Measurements from ENCODE around the gene ZEB2. TPM values are rescaled to one million over a fixed set of nuclear protein-coding genes. Genes with fewer than 3 reads are reported as not detected.

The ZEB2 gene
- total RNA-seq, 2 experiments from 2014 or later = 4.0 to 16.9 TPM

DNA sequence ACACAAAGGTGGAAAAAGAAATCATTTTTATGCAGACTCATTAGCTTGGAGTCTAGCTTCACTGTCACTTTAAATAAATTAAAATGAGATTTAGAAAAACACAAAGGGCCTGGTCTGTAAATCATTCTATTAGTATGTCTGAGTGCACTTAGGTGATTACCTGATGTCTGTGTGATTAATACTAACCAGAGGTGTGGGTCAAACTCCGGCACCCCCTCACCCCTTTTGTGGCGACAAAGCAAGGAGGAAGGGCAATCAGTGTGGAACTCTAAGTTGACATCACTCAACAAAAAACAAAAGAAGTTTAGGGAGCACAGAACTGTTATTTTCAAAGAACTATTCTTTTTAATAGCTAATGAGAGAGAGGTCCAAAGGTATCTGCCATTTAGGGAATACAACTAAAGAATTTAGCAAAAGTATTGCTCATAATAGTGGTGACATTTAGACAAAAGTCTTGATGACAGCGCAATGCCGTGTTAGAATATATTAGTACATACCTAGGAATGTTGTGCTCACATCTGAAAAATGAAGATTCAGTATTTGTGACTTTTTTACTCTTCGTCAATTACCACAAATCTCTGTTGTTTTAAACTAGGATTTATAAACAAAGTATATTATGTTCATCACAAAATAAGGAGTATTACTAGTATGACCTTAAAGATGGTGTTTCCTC, 66.3 kb downstream of the ZEB2 start:
- Histone ChIP-seq H3K4me1 (ENCODE audit: insufficient read depth, low read length, poor library complexity, severe bottlenecking) (peaks cover 42% of the 10 kb centered on the region), H2AFZ (ENCODE audit: low read length) (0 out of 2 replicates have a peak overlapping the region, but pooled peaks have one; percentile 75), H3K9me3 (ENCODE audit: low read length) (no peaks in the 10 kb centered on the region), H3K9me2 (ENCODE audit: insufficient read depth, low read length) (no peaks in the 10 kb centered on the region), H3K79me2 (ENCODE audit: insufficient read depth, low read depth, low read length) (no peaks in the 10 kb centered on the region), H4K20me1 (ENCODE audit: insufficient read depth, low read length) (no peaks in the 10 kb centered on the region), H3K27ac (ENCODE audit: low read depth, low read length, poor library complexity, severe bottlenecking) (no peak overlapping the region), H3K36me3 (ENCODE audit: insufficient read depth, low read length) (no peaks in the 10 kb centered on the region), H3K4me3 (ENCODE audit: low read depth, low read length, poor library complexity, severe bottlenecking) (no peak overlapping the region), H3K4me2 (ENCODE audit: low read length) (no peak overlapping the region)
- intact Hi-C loops (cut with micrococcal nuclease; ENCODE audit: unreplicated experiment) = no loop called here
- TF ChIP-seq CTCF (conservative IDR thresholded peaks at IDR 0.05; ENCODE audit: low read length) (no peak), EZH2phosphoT487 (IDR thresholded peaks at IDR 0.05; ENCODE audit: borderline replicate concordance, low read depth, low read length) (no peak)
- DNase-seq (ENCODE audit: low spot score) = no peak
- ChIA-PET CTCF (ENCODE audit: unreplicated experiment) (no interaction called here), POLR2A (interaction anchor here (1.0 to 1.4 kb wide), 3 partner anchors 14 to 39 kb away, joined by 3 to 4 read pairs (median 3); no protein-coding TSS in a partner anchor)
- BruUV-seq (replicated peaks) = no TSS peak

- CTCF ChIA-PET (ENCODE audit: unreplicated experiment) = no interaction called here
- intact Hi-C loops (cut with micrococcal nuclease; ENCODE audit: unreplicated experiment) = no loop called here
- H3K27ac ChIP-seq (ENCODE audit: low read depth, low read length, poor library complexity, severe bottlenecking) = no peak overlapping the region
Observed at GRCh38 chr2:144452989-144453336, 67.0 kb downstream of the ZEB2 start.

More at GRCh38 chr2:144452989-144453336, 67.0 kb downstream of the ZEB2 start:
- BruUV-seq (replicated peaks) = no TSS peak
- Histone ChIP-seq H3K4me2 (ENCODE audit: low read length) (peak overlapping the region; percentile 55; the same call in 1 of the 2 replicates), H3K4me1 (ENCODE audit: insufficient read depth, low read length, poor library complexity, severe bottlenecking) (peaks cover 45% of the 10 kb centered on the region), H3K4me3 (ENCODE audit: low read depth, low read length, poor library complexity, severe bottlenecking) (no peak overlapping the region), H3K36me3 (ENCODE audit: insufficient read depth, low read length) (no peaks in the 10 kb centered on the region), H4K20me1 (ENCODE audit: insufficient read depth, low read length) (no peaks in the 10 kb centered on the region), H3K79me2 (ENCODE audit: insufficient read depth, low read depth, low read length) (no peaks in the 10 kb centered on the region), H2AFZ (ENCODE audit: low read length) (peak overlapping the region; percentile 75; the same call in 1 of the 2 replicates), H3K9me2 (ENCODE audit: insufficient read depth, low read length) (no peaks in the 10 kb centered on the region), H3K9me3 (ENCODE audit: low read length) (no peaks in the 10 kb centered on the region)
- no peak for DNase-seq (ENCODE audit: low spot score)
- no peak for TF ChIP-seq EZH2phosphoT487 (IDR thresholded peaks at IDR 0.05; ENCODE audit: borderline replicate concordance, low read depth, low read length)
- no peak for TF ChIP-seq CTCF (conservative IDR thresholded peaks at IDR 0.05; ENCODE audit: low read length)
- POLR2A ChIA-PET = interaction anchor here (0.6 to 1.4 kb wide), 3 partner anchors 22 to 477 kb away, joined by 3 to 4 read pairs (median 3); no protein-coding TSS in a partner anchor

Data from OCI-LY7 (cell line).